ENCODE data around the gene NAGLU. TPM values are rescaled to one million over a fixed set of nuclear protein-coding genes. Genes with fewer than 3 reads are reported as not detected.
A peak's percentile ranks its signal among the peaks of the same experiment; 100 is the strongest.

The NAGLU gene
- total and polyA plus RNA-seq, 2 of the 13 experiments (the other 11 are each of a cell fraction or from before 2014, with no cell fraction given) = 28.2 to 40.1 TPM

GRCh38 chr17:42544874-42545283, 8.8 kb downstream of the NAGLU start (continued):
- no peak for TF ChIP-seq NFKB2 (CRISPR knock-in tag; IDR thresholded peaks at IDR 0.05; ENCODE audit: borderline replicate concordance)
- no peak for TF ChIP-seq ZNF383 (CRISPR knock-in tag; IDR thresholded peaks at IDR 0.05; ENCODE audit: borderline replicate concordance)
- TF ChIP-seq HINFP (CRISPR knock-in tag; IDR thresholded peaks at IDR 0.05; ENCODE audit: low read depth) = no peak; the same call in 1 of the 2 replicates
- no peak for TF ChIP-seq CSRNP1 (CRISPR knock-in tag; IDR thresholded peaks at IDR 0.05)
- no peak for TF ChIP-seq ZNF766 (CRISPR knock-in tag; IDR thresholded peaks at IDR 0.05; ENCODE audit: borderline replicate concordance)
- no peak for TF ChIP-seq ZNF224 (CRISPR knock-in tag; IDR thresholded peaks at IDR 0.05)
- TF ChIP-seq PPARG (CRISPR knock-in tag; conservative IDR thresholded peaks at IDR 0.05) = 0 out of 2 replicates have a peak, but pooled peaks have one; percentile 17
- TF ChIP-seq ZNF740 (CRISPR knock-in tag; IDR thresholded peaks at IDR 0.05) = 0 out of 2 replicates have a peak, but pooled peaks have one; percentile 47
- TF ChIP-seq ZZZ3 (CRISPR knock-in tag; IDR thresholded peaks at IDR 0.05; ENCODE audit: borderline replicate concordance) = no peak
- peak; percentile 46 for TF ChIP-seq ZGPAT (CRISPR knock-in tag; IDR thresholded peaks at IDR 0.05)
- TF ChIP-seq KDM1A (CRISPR knock-in tag; IDR thresholded peaks at IDR 0.05) = no peak
- no peak for TF ChIP-seq ZNF101 (CRISPR knock-in tag; IDR thresholded peaks at IDR 0.05; ENCODE audit: borderline replicate concordance, low read depth)
- TF ChIP-seq ZNF451 (CRISPR knock-in tag; IDR thresholded peaks at IDR 0.05) = no peak
- peak; percentile 74 for TF ChIP-seq RBM22 (optimal IDR thresholded peaks at IDR 0.05; ENCODE audit: low read length)
- TF ChIP-seq ZNF512 (CRISPR knock-in tag; IDR thresholded peaks at IDR 0.05) = no peak
- 0 out of 2 replicates have a peak, but pooled peaks have one; percentile 7 for TF ChIP-seq PATZ1 (CRISPR knock-in tag; IDR thresholded peaks at IDR 0.05)
- peak; percentile 32; the same call in 1 of the 2 replicates for TF ChIP-seq ATF2 (CRISPR knock-in tag; IDR thresholded peaks at IDR 0.05)
- TF ChIP-seq CENPBD1 (CRISPR knock-in tag; IDR thresholded peaks at IDR 0.05; ENCODE audit: borderline replicate concordance, low read depth) = no peak
- TF ChIP-seq ZNF333 (CRISPR knock-in tag; IDR thresholded peaks at IDR 0.05; ENCODE audit: borderline replicate concordance) = 0 out of 2 replicates have a peak, but pooled peaks have one; percentile 17

All from HepG2 (cell line).